HG02610 (cell line): ENCODE results near the gene ADGRL3.
A peak's percentile ranks its signal among the peaks of the same experiment; 100 is the strongest.

Source experiments
- ATAC-seq: cut with Tn5 transposase; IDR thresholded peaks from one replicate; pipeline ENCODE4 v1.9.1; 2021; ENCODE audit warnings: mild to moderate bottlenecking, moderate library complexity; ENCODE audit not compliant: unreplicated experiment

ADGRL3 gene

DNA sequence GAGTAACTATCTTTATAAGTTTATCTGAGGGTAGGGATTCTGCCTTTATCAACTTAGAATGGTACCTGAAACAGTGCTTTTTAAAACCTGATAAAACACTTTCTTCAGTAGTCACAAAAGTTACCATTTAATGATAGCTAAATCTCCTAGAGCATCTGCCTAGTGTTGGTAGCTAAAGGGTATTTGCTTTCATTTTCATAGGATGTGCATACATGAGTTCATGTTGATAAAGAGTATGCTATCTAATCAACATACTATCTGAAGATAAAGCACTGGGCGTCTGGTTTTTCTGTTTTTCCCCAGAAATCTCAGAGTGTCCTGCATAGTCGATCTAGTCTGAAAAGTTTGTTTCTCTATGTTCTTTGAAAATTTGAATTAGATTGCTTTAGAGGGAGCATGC, 75.1 kb downstream of the ADGRL3 start:
- ATAC-seq = no peak

GRCh38 chr4:61276029-61276428, 75.9 kb downstream of the ADGRL3 start:
- ATAC-seq = no peak

- no peak for ATAC-seq
Observed at GRCh38 chr4:61277785-61278760, 77.9 kb downstream of the ADGRL3 start.

DNA sequence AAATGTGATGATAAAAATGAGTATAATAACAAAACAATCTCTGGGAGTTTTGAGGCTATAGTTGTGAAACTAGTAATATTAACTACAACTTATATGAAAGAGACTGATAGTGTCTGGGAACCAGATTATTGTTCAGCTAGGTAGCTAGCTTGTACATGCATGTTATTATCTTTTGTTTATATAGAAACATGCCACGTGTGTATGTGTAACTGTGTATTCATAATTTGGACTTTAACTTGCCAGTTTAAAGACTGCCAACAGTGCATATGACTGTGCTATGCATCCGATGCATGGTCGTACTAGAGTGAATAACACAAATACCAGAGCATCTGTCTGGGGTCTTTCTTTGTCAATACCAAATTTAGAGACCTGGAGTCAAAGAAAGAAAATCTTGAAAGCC, 92.2 kb downstream of the ADGRL3 start:
- ATAC-seq = no peak

DNA sequence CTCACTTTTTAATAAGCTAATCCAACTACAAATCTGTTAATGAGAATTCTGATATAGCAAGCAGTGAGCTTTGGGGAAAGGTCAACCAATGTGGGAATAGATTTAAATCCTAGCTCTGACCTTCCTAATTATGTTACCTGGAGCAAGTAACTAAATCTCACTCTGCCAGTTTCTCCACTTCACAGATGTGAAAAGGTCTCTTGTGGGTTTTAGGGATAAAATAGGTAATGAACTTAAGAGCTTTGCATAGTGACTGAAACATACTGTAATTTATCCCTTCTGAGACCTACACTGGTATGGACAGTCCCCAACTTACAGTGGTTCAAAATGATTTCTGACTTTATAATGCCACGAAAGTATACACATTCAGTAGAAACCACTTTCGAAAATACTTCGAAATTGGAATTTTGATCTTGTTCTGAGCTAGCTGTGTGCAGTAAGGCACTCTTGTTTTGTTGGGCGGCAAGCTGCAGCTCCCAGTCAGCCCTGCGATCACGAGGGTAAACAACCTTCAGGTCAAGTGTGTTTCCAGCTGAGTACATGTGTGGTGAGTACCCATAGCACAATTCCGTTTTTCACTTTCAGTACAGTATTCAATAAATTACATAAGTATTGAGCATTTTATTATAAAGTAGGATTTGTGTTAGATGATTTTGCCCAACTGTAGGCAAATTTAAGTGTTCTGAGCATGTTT, 93.7 kb downstream of the ADGRL3 start:
- no peak for ATAC-seq

DNA sequence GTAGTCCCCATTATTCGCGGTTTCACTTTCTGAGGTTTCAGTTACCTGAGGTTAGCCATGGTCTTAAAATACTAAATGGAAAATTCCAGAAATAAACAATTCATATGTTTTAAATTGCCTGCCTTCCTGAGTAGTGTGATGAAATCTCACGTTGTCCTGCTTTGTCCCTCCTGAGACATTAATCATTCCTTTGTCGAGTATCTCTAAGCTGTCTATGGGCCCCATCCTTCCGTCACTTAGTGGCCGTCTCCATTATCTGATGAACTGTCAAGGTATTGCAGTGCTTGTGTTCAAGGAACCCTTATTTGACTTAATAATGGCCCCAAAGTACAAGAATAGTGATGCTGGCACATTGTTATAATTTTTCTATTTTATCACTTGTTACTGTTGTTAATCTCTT, 94.8 kb downstream of the ADGRL3 start:
- no peak for ATAC-seq

- peak; percentile 48 for ATAC-seq
Observed at GRCh38 chr4:61296144-61296543, 96.0 kb downstream of the ADGRL3 start.

GRCh38 chr4:61298178-61298740, 98.1 kb downstream of the ADGRL3 start:
- no peak for ATAC-seq

DNA sequence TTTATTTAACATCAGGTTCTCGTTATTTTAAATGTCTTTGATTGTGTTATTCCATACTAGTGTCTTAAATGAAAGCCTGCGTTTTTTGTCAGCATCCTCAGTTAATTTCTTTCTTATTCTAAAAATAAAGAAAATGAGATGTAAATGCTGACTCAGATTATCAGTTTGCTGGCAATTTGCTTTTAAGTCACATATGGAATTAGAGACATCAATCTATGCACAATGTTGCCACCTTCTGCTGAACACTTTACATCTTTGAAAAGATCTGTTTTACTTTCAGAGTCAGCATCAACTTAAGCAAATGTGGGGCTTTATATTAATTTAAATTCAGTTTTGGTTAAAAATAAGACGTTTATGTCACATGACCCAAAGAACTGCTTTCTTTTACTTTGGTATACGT, 99.2 kb downstream of the ADGRL3 start:
- no peak for ATAC-seq

GRCh38 chr4:61300266-61300844, 100.2 kb downstream of the ADGRL3 start:
- no peak for ATAC-seq

DNA sequence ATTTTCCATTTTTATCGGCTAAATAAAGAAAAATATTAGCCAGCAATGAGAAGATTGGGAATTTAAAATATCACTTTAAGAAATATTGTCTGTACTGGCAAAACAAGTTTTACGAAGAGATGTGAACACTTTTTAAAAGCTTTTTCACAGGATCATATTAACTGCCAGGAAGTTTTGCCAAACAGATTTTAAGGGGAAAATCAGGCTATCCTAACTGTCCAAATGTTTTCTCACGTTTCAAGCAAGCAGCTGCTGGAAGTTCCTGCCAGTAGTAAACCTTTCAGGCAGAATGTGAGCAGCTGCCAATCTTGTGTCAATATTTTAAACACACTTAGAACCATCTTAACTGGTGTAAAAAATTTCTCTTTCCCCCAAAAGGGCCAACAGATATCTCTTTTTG, 101.1 kb downstream of the ADGRL3 start:
- ATAC-seq = no peak

DNA sequence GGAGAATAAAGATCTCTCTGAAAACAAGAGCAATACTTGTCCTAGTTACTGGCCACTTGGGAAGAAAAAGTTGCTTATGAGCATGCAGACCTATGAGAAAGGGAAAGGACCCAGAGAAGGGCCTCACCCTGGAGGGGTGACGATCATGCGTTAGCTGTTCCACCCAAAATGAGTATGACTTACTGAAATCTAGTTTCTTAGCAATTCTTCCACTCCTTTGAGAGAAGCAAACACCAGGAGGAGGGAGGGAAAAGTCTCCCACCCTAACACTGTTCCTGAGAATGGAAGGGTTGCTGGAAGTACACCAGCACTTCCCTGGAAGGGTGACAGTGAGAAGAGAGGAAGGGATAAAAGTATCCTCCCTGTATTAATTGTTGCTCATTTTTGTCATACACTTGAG, 107.9 kb downstream of the ADGRL3 start:
- ATAC-seq = no peak

- no peak for ATAC-seq
Observed at GRCh38 chr4:61309616-61310015, 109.5 kb downstream of the ADGRL3 start.

GRCh38 chr4:61312526-61312925, 112.4 kb downstream of the ADGRL3 start:
- no peak for ATAC-seq

- ATAC-seq = no peak
Observed at GRCh38 chr4:61318431-61318830, 118.3 kb downstream of the ADGRL3 start.

GRCh38 chr4:61319156-61319555, 119.0 kb downstream of the ADGRL3 start:
- no peak for ATAC-seq

- ATAC-seq = no peak
Observed at GRCh38 chr4:61320154-61320553, 120.0 kb downstream of the ADGRL3 start.

DNA sequence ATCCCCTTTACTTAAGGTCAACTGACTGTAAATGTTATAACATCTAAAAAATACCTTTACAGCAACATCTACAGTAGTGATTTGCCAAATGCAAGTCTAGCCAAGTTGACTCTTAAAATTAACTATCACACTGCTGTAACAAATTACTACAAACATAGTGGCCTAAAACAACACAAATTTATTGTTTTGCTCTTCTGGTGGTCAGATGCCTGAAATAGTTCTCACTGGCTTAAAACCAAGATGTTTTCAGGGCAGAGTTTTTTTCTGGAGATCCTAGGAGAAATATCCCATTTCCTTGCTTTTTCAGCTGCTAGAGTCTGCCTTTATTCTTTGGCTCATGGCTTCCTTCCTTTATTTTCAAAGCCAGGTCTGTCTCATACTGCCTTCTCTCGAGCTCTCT, 120.5 kb downstream of the ADGRL3 start:
- ATAC-seq = no peak

GRCh38 chr4:61332693-61333092, 132.6 kb downstream of the ADGRL3 start:
- no peak for ATAC-seq

DNA sequence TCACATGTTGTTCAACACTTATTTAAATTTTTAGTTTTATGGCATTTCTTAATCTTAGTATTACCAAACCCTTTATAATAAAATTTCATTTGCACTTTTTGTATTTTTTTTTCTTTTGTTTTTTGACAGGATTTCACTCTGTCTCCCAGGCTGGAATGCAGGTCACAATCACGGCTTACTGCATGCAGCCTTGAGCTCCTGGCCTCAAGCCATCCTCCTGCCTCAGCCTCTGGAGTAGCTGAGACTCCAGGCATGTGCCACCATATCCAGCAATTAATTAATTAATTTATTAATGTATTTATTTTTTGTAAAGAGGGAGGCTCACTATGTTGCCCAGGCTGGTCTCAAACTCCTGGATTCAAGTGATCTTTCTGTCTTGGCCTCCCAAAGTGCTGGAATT, 133.4 kb downstream of the ADGRL3 start:
- no peak for ATAC-seq

DNA sequence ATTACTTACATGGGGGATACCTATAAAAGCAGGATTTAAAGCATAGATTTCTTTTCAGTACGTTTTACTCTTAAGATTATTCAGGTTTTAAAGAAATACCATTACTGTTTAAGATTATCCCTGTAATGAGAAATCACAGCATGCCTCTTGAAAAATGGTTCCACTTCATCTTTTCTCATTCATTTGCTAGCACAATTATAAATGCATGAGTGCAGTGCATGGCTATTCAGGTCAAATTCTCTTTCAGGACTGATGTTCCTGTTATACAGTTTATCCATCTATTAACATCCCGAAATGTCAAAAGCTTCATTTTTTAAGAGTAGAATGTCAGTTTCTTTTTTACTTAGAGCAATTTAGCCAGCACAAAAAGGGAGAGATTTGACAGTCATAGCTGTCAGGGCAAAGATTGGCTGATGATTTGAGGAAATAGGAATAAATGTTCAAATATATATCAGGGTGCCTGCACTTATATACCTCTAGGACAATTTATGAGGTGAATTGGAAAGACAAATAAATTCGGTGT, 135.2 kb downstream of the ADGRL3 start:
- no peak for ATAC-seq
